HTR-8/SVneo (cell line): Measurements from ENCODE around the gene P4HA2.
"Not testable (repeated sequence)": the region's sequence is repeated elsewhere in the genome, so short reads cannot be mapped to it uniquely, and the experiment has no call there.

Experiments
- DNase-seq: peaks from one replicate; pipeline ENCODE4 v3.0.0; 2011; ENCODE audit warnings: low spot score, mixed read lengths; ENCODE audit not compliant: insufficient read length
- FAIRE-seq: peaks from 2 replicates; lab custom pipeline; 2011; peaks lifted over from hg19 to GRCh38; lab: Jason Lieb, UNC

P4HA2 gene

DNA sequence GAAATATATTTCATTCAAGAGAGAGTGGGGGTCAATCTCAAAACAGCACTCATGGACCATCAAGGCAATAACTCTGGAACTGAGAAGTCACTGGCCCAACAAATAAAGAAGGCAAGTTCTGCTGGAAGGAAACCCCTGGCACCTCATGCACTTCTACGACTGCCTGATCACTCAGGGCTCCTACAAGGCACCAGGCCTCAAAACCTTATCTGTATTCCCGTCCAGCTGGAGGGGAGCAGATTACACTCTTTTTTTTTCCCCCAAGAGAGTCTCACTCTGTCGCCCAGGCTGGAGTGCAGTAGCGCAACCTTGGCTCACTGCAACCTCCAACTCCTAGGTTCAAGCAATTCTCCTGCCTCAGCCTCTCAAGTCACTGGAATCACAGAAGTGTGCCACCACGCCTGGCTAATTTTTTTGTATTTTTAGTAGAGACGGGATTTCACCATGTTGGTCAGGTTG is 49.9 kb downstream of the P4HA2 start:
- no peak for DNase-seq
- no peak for FAIRE-seq

DNA sequence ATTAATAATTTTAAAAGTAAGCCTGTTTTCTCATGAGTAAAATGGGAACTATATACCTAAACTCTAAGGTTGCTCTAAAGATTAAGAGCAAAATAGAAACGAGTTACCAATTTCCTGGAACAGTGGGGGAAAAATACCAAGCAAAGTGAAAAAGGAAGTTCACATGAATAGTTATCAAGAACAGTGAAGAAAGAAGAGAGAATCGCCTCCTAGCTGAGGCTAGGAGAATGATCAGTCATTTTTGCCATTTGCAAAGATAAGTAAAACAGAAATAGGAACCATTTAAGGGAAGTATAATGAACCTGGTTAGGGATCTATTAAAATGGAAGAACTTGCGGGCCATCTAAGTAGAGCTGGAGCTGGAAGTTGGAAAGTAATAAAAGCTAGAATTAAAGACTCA is 50.7 kb downstream of the P4HA2 start:
- FAIRE-seq (no peak), DNase-seq (no peak)

DNA sequence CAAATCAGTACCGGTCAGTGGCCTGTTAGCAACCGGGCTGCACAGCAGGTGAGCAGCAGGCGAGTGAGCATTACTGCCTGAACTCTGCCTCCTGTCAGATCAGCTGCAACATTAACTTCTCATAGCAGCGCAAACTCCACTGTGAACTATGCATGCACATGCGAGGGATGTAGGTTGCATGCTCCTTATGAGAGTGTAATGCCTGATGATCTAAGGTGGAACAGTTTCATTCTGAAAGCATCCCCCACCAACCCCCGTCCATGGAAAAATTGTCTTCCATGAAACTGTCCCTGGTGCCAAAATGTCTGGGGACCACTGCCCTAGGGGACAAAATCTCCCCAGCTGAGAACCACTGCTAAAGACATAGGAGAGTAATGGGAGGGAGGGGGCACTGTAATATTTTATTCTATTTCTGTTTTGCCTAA is 51.1 kb downstream of the P4HA2 start:
- no peak for DNase-seq
- FAIRE-seq: peak; percentile 57

DNA sequence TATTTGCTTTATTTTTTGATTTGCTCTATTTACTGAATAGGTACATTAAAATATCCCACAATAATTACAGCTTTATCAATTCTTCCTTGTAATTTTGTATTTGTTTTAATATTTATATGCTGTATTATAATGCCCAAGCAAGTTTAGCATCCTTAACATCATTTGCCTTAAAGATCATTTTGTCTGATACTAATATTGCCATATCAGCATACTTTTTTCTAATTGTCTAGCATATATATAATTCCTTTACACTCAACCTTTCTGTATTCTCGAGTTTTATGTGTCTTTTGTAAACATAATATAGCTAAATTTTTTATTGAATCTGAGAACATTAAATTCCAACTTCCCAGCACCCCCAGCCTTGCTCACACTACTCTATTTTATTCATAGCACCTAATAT is 64.7 kb downstream of the P4HA2 start:
- DNase-seq: no peak
- no peak for FAIRE-seq

DNA sequence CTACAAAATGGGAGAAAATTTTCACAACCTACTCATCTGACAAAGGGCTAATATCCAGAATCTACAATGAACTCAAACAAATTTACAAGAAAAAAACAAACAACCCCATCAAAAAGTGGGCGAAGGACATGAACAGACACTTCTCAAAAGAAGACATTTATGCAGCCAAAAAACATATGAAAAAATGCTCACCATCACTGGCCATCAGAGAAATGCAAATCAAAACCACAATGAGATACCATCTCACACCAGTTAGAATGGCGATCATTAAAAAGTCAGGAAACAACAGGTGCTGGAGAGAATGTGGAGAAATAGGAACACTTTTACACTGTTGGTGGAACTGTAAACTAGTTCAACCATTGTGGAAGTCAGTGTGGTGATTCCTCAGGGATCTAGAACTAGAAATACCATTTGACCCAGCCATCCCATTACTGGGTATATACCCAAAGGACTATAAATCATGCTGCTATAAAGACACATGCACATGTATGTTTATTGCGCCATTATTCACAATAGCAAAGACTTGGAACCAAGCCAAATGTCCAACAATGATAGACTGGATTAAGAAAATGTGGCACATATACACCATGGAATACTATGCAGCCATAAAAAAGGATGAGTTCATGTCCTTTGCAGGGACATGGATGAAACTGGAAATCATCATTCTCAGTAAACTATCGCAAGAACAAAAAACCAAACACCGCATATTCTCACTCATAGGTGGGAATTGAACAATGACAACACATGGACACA is 65.9 kb downstream of the P4HA2 start:
- not testable (repeated sequence) for FAIRE-seq, DNase-seq

DNA sequence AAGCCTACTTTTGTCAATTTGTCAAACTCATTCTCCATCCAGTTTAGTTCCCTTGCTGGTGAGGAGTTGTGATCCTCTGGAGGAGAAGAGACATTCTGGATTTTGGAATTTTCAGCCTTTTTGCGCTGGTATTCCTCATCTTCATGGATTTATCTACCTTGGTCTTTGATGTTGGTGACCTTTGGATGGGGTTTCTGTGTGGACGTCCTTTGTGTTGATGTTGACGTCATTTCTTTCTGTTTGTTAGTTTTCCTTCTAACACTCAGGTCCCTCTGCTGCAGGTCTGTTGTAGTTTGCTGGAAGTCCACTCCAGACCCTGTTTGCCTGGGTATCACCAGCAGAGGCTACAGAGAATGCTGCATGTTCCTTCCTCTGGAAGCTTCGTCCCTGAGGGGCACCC is 71.2 kb downstream of the P4HA2 start:
- DNase-seq (no peak), FAIRE-seq (no peak)

DNA sequence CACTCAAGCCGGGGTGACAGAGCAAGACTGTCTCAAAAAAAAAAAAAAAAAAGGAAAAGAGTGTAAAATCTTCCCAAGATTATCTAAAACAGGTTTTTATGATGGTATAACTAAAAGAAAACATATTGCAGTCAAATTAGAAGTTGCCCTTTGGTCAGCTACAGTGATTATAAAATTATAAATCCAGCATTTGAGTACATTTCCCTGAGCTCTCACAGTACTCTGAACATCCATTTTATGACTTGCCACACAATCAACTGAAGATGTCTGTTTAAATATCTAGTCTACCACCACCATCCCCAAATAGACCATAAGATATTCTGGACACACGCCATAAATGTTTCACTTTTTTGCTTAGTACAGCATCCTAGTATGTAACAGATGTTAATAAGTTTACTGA is 77.1 kb downstream of the P4HA2 start:
- FAIRE-seq (no peak), DNase-seq (no peak)

DNA sequence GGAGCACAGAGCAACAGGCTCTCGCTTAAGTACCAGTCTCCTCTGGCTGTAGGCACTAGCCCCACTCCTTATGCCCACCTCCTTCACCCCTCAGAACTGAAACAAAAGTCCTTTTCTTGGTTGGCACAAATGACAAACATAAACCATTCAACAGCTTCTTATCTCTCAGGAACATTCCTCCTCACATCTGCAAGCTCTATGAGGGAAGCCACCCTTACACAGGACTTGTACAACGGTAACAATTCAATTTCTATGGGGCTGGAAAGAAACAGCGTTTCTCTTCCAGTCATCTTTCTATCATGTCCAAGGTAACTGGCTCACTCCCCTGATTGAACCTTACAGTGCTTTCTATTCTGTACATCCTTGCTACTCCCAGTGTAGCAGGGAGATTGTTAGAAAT is 80.0 kb downstream of the P4HA2 start:
- DNase-seq: no peak
- no peak for FAIRE-seq

DNA sequence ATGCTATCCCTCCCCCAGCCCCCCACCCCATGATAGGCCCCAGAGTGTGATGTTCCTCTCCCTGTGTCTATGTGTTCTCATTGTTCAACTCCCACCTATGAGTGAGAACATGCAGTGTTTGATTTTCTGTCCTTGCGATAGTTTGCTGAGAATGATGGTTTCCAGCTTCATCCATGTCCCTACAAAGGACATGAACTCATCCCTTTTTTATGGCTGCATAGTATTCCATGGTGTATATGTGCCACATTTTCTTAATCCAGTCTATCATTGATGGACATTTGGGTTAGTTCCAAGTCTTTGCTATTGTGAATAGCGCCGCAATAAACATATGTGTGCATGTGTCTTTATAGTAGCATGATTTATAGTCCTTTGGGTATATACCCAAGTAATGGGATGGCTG is 82.3 kb downstream of the P4HA2 start:
- DNase-seq, FAIRE-seq: not testable (repeated sequence)

DNA sequence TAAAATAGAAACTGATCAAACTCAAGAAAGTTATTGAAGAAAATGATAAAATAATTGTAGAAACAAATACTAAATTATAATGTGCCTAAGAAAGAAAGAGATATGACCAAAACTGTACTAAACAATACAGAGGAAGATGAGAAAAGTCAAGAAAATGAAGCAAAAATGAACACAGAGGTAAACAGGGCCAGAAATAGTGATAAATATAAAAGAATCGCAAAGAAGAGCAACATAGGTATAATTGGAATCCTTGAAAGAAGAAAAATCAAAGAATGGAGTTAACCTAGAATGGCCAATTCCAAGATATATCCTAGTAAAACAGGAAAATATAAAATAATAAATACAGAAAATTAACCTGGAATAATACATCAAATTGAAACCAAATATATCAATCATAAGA is 84.5 kb downstream of the P4HA2 start:
- FAIRE-seq (no peak), DNase-seq (no peak)

DNA sequence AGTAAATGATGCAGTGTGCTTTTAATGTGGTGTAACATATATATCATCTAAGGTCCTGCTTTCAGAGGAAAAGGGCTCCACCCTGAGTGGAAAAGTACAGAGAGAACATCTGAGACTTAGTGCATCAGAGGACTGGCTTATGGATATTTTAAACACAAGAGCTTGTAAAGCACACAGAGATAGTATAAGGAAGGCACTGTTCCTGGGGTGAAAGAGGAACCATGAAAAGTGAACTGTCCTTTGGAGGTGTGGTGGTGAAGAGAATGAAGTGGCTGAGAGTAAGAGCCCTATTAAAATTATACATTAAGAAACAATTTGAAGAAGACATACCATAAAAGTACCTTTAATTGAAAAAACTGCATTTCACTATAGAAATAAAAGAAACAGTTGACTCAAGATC is 85.2 kb downstream of the P4HA2 start:
- FAIRE-seq (no peak), DNase-seq (no peak)
